Adrenal gland (tissue), 12 donors: ENCODE results near the gene RAP1GAP2. TPM values are rescaled to one million over a fixed set of nuclear protein-coding genes. Genes with fewer than 3 reads are reported as not detected.

Experiments used
- DNase-seq, 7 donors: peaks; one replicate each; pipeline ENCODE4 v3.0.0-alpha.2; 2019 to 2020
- H3K27ac ChIP-seq, 5 donors: fragments of 200-600 bp; sonication (generic) in 4 of 5; 1 replicate in 3 of 5; 2 replicates in 2 of 5; pipeline versions ENCODE4 v1.5.1 to v1.8.0; 2016 to 2020; ENCODE audit warnings: mild to moderate bottlenecking in 1 of 5
- H3K27me3 ChIP-seq: fragments of 200-600 bp; 2 replicates; pipeline ENCODE4 v1.8.0; 2021
- H3K36me3 ChIP-seq, 2 donors: fragments of 200-600 bp; replicated peaks in 1 of 2; 1 replicate in 1 of 2; 2 replicates in 1 of 2; pipeline versions ENCODE4 v1.5.1 to v1.8.0; 2018 to 2022
- H3K4me1 ChIP-seq, 2 donors: fragments of 200-600 bp; replicated peaks in 1 of 2; 1 replicate in 1 of 2; 2 replicates in 1 of 2; pipeline versions ENCODE4 v1.5.1 to v1.8.0; 2018 to 2021
- H3K4me3 ChIP-seq, 4 donors: fragments of 200-600 bp; sonication (generic) in 3 of 4; one replicate each; pipeline ENCODE4 v1.5.1; 2016 to 2018
- H3K9me3 ChIP-seq, 3 donors: fragments of 200-600 bp; sonication (generic) in 1 of 3; replicated peaks in 1 of 3; 1 replicate in 2 of 3; 2 replicates in 1 of 3; pipeline versions ENCODE4 v1.5.1 to v1.8.0; 2016 to 2021
- CTCF ChIP-seq, 6 experiments: fragments of 450-650 bp in 4 of 6; fragments of 200-600 bp in 2 of 6; sonication (generic) in 1 of 6; IDR thresholded peaks; 1 replicate in 5 of 6; 2 replicates in 1 of 6; pipeline versions ENCODE4 v1.5.1 to v1.8.0; 2016 to 2021; ENCODE audit warnings: antibody characterized with exemption in 6 of 6, mild to moderate bottlenecking in 2 of 6, moderate library complexity in 1 of 6
- POLR2A ChIP-seq, 2 donors: fragments of 450-650 bp; IDR thresholded peaks; one replicate each; pipeline ENCODE4 v1.6.1; 2017; ENCODE audit warnings: antibody characterized with exemption in 2 of 2, mild to moderate bottlenecking in 2 of 2, moderate library complexity in 1 of 2
- WGBS, 4 donors: extraction: QIAGEN DNeasy Blood & Tissue Kit in 2 of 4; methylation state at CpG; one replicate each; pipeline versions ENCODE4 v1.1.5 to v1.1.7; 2013 to 2017; 5-methylcytosine and 5-hydroxymethylcytosine counted together
- intact Hi-C, 2 donors: fragments of 100-400 bp; cut with DNase I; formaldehyde crosslinking; loops; one replicate each; pipeline versions ENCODE4 v1.14.1 to v1.15.0; 2022 to 2023
- polyA plus RNA-seq, 3 donors: library from polyadenylated mRNA; stranded (reverse); fragments of 200-250 nt in 2 of 3; fragments of 350-450 nt in 1 of 3; fragmentation: Illumina TruSeq in 1 of 3; extraction: RNeasy Lipid Tissue Mini Kit (QIAGEN cat#74804) in 1 of 3; gene quantifications; one replicate each; pipeline ENCODE4 v1.2.3, GENCODE V29; 2013 to 2014
- total RNA-seq, 9 donors: library from RNA; depleted of rRNA in 4 of 9; stranded (reverse); fragments of >200 nt in 4 of 9; fragments of 120-200 nt in 1 of 9; fragmentation: NEBNext Ultra II Directional in 1 of 9; extraction: Animal tissue kit (Norgen Biotek cat#: 25700) in 1 of 9; gene quantifications; one replicate each; pipeline versions ENCODE4 v1.1.0 to v1.2.4, GENCODE V29; 2013 to 2023
- donor health status: healthy with polysubstance abuse.
- donor health status: Bipolar disorder and iron deficiency.
- donor health status: DM: yes; HTN: yes; CAD: no.
- donor health status: DM: no; HTN: no; CAD: no.
- donor health status: DM: no; HTN: no; CAD: no.
- donor health status: DM: yes; HTN: yes; CAD: no.

The RAP1GAP2 gene
- total and polyA plus RNA-seq, 12 donors, result 4.2 to 20.4 (median 6.9) TPM

GRCh38 chr17:3032258-3033247 is 236.3 kb downstream of the RAP1GAP2 start:
- Histone ChIP-seq H3K4me1 (no peaks in the 10 kb centered on the region), H3K4me3 (no peak overlapping the region), H3K36me3 (no peaks in the 10 kb centered on the region), H3K27ac (no peak overlapping the region), H3K9me3 (no peaks in the 10 kb centered on the region), H3K27me3 (no peaks in the 10 kb centered on the region)
- 80 to 90% (median 86%) methylated on average over 24 to 27 of the region's 27 CpGs for WGBS, 4 donors
- peak in 2 of 7 donors; percentile 9 to 17 for DNase-seq
- intact Hi-C loops, result no loop called here
- no peak for TF ChIP-seq CTCF (IDR thresholded peaks at IDR 0.05)
- TF ChIP-seq POLR2A (IDR thresholded peaks at IDR 0.05), result no peak

DNA sequence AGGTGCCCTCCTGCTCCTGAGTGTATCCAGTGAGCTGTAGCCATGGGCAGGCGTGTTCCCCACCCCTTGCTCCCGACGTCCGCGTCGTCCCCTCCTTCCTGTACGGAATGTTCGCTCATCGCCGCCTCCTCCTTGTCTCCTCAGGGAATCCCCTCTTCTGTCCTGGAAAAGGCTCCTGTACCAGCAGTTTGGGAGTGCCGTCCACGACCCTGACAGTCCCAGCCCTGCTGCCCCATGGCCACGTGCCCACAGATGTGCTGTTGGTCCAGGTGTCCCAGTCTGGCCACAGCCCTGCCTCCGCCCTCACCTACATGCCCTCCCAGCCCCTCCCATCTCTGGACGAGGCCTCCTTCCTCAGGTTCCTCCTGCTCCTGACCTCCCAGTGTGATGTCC is 237.0 kb downstream of the RAP1GAP2 start:
- Histone ChIP-seq H3K4me3 (no peak overlapping the region), H3K27ac (no peak overlapping the region), H3K27me3 (no peaks in the 10 kb centered on the region), H3K4me1 (no peaks in the 10 kb centered on the region), H3K9me3 (no peaks in the 10 kb centered on the region), H3K36me3 (no peaks in the 10 kb centered on the region)
- DNase-seq, result peak in 1 of 7 donors; percentile 39
- intact Hi-C loops, result no loop called here
- 78 to 89% (median 85%) methylated on average over 15 of the region's 15 CpGs for WGBS, 4 donors
- TF ChIP-seq CTCF (IDR thresholded peaks at IDR 0.05) (no peak), POLR2A (IDR thresholded peaks at IDR 0.05) (no peak)

- intact Hi-C loops, result no loop called here
- WGBS, 4 donors, result 78 to 86% (median 80%) methylated on average over 16 to 26 of the region's 26 CpGs
- Histone ChIP-seq H3K27ac (no peak overlapping the region), H3K27me3 (no peaks in the 10 kb centered on the region), H3K4me1 (no peaks in the 10 kb centered on the region), H3K4me3 (no peak overlapping the region), H3K9me3 (no peaks in the 10 kb centered on the region), H3K36me3 (no peaks in the 10 kb centered on the region)
- TF ChIP-seq CTCF (IDR thresholded peaks at IDR 0.05), result no peak
- TF ChIP-seq POLR2A (IDR thresholded peaks at IDR 0.05), result no peak
- peak in 2 of 7 donors; percentile 9 to 31 for DNase-seq
These were observed 237.7 kb downstream of the RAP1GAP2 start for GRCh38 chr17:3033741-3034577.

DNA sequence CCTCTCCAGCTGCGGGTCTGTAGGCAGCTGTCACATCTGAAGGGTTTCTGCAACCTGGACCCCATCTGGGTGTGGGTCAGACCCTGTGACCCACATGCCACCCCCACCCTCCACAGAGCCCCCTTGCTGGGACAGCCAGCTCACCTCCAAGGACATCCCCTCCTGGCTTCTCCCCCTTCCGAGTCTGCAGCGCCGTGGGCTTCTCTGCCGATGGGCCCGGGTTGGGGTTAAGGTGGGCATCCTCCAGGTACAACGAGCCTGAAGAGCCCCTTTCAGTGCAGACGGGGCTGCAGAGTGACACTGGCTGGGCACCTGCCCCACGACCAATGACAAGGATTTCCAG is 238.3 kb downstream of the RAP1GAP2 start:
- TF ChIP-seq CTCF (IDR thresholded peaks at IDR 0.05) (no peak), POLR2A (IDR thresholded peaks at IDR 0.05) (no peak)
- intact Hi-C loops, result no loop called here
- DNase-seq, result peak in 2 of 7 donors; percentile 8 to 36
- no peak overlapping the region for H3K4me3 ChIP-seq
- no peaks in the 10 kb centered on the region for H3K36me3 ChIP-seq
- WGBS, 4 donors, result 66 to 81% (median 75%) methylated on average over 3 to 9 of the region's 9 CpGs
- no peaks in the 10 kb centered on the region for H3K27me3 ChIP-seq
- no peak overlapping the region for H3K27ac ChIP-seq
- H3K4me1 ChIP-seq, result no peaks in the 10 kb centered on the region
- no peaks in the 10 kb centered on the region for H3K9me3 ChIP-seq
